ENCODE data around the gene FOXS1. TPM values are rescaled to one million over a fixed set of nuclear protein-coding genes. Genes with fewer than 3 reads are reported as not detected.

Gene FOXS1
- polyA plus RNA-seq, 3 donors: not detected

- Histone ChIP-seq H3K4me3 (replicated peaks in 1 of 3; ENCODE audit: low read depth in 2 of 3, low read length in 3 of 3) (no peak overlapping the region), H3K27me3 (ENCODE audit: control insufficient read depth in 2 of 2, insufficient read depth in 2 of 2, low read length in 2 of 2) (peaks cover 0 to 20% of the 10 kb centered on the region in 2 donors), H3K27ac (ENCODE audit: low read depth in 1 of 2, low read length in 2 of 2) (no peak overlapping the region), H4K20me1 (ENCODE audit: insufficient read depth, low read length) (no peaks in the 10 kb centered on the region), H3K4me1 (ENCODE audit: control insufficient read depth in 1 of 2, insufficient read depth in 2 of 2, low read length in 2 of 2) (no peaks in the 10 kb centered on the region), H3K36me3 (replicated peaks in 1 of 2; ENCODE audit: control insufficient read depth in 1 of 2, insufficient read depth in 2 of 2, low read length in 2 of 2) (no peaks in the 10 kb centered on the region), H3K9me3 (replicated peaks in 1 of 2; ENCODE audit: control insufficient read depth in 1 of 2, insufficient read depth in 1 of 2, low read length in 2 of 2) (no peaks in the 10 kb centered on the region), H3K4me2 (replicated peaks; ENCODE audit: extremely low read depth, low read length, poor library complexity, severe bottlenecking) (no peak overlapping the region), H3K9ac (ENCODE audit: insufficient read depth, low read length, poor library complexity, severe bottlenecking) (no peak overlapping the region), H2AFZ (ENCODE audit: insufficient read depth, low read depth, low read length, poor library complexity, severe bottlenecking) (no peak overlapping the region), H3K79me2 (ENCODE audit: insufficient read depth, low read length) (no peaks in the 10 kb centered on the region)
- intact Hi-C loops (cut with micrococcal nuclease): loop anchor here in 1 of 2 donors (1.0 kb wide), 1 partner anchor 23 kb away; no protein-coding TSS in a partner anchor
- Mint-ChIP-seq H3K27me3 (ENCODE audit: low read depth in 3 of 3) (peaks cover 16 to 36% (median 22%) of the 10 kb centered on the region in 3 donors), H3K4me3 (no peak overlapping the region), H3K36me3 (no peaks in the 10 kb centered on the region), H3K9me3 (peaks cover 0 to 2% (median 0%) of the 10 kb centered on the region in 7 donors), H3K27ac (no peak overlapping the region), H3K4me1 (no peaks in the 10 kb centered on the region)
- WGBS (ENCODE audit: insufficient coverage): 20% methylated on average over 1 of the region's 3 CpGs
- DNase-seq: no peak
- peak; percentile 62 for TF ChIP-seq CTCF (IDR thresholded peaks at IDR 0.05)
Observed at GRCh38 chr20:31846793-31847138, 1.4 kb upstream of the FOXS1 start.

- 94% methylated on average over 28 of the region's 28 CpGs for WGBS (ENCODE audit: insufficient coverage)
- H3K27ac Mint-ChIP-seq: no peak overlapping the region
- no peaks in the 10 kb centered on the region for H3K4me1 Mint-ChIP-seq
Observed at GRCh38 chr20:31844737-31845299, 586 bp downstream of the FOXS1 start.

More at GRCh38 chr20:31844737-31845299, 586 bp downstream of the FOXS1 start:
- peaks cover 0 to 2% (median 0%) of the 10 kb centered on the region in 7 donors for H3K9me3 Mint-ChIP-seq
- H3K9ac ChIP-seq (ENCODE audit: insufficient read depth, low read length, poor library complexity, severe bottlenecking): no peak overlapping the region
- no peak overlapping the region for H3K4me3 Mint-ChIP-seq
- H3K27me3 Mint-ChIP-seq (ENCODE audit: low read depth in 3 of 3): peaks cover 12 to 29% (median 12%) of the 10 kb centered on the region in 3 donors
- DNase-seq: no peak
- H3K9me3 ChIP-seq (replicated peaks in 1 of 2; ENCODE audit: control insufficient read depth in 1 of 2, insufficient read depth in 1 of 2, low read length in 2 of 2): no peaks in the 10 kb centered on the region
- no peak for TF ChIP-seq CTCF (IDR thresholded peaks at IDR 0.05)
- H3K36me3 ChIP-seq (replicated peaks in 1 of 2; ENCODE audit: control insufficient read depth in 1 of 2, insufficient read depth in 2 of 2, low read length in 2 of 2): no peaks in the 10 kb centered on the region
- intact Hi-C loops (cut with micrococcal nuclease): loop anchor here in 1 of 2 donors (2.0 kb wide), 1 partner anchor 22 kb away; no protein-coding TSS in a partner anchor
- peaks cover 0 to 22% of the 10 kb centered on the region in 2 donors for H3K27me3 ChIP-seq (ENCODE audit: control insufficient read depth in 2 of 2, insufficient read depth in 2 of 2, low read length in 2 of 2)
- no peaks in the 10 kb centered on the region for H4K20me1 ChIP-seq (ENCODE audit: insufficient read depth, low read length)
- H3K79me2 ChIP-seq (ENCODE audit: insufficient read depth, low read length): no peaks in the 10 kb centered on the region
- no peak overlapping the region for H3K4me3 ChIP-seq (replicated peaks in 1 of 3; ENCODE audit: low read depth in 2 of 3, low read length in 3 of 3)
- no peak overlapping the region for H3K27ac ChIP-seq (ENCODE audit: low read depth in 1 of 2, low read length in 2 of 2)
- no peaks in the 10 kb centered on the region for H3K36me3 Mint-ChIP-seq
- no peak overlapping the region for H3K4me2 ChIP-seq (replicated peaks; ENCODE audit: extremely low read depth, low read length, poor library complexity, severe bottlenecking)
- peaks cover 0 to under 1% of the 10 kb centered on the region in 2 donors for H3K4me1 ChIP-seq (ENCODE audit: control insufficient read depth in 1 of 2, insufficient read depth in 2 of 2, low read length in 2 of 2)
- no peak overlapping the region for H2AFZ ChIP-seq (ENCODE audit: insufficient read depth, low read depth, low read length, poor library complexity, severe bottlenecking)

Measured in CD14-positive monocyte (primary cell).